ENCODE results near the gene LRRC8A.

Gene LRRC8A

DNA sequence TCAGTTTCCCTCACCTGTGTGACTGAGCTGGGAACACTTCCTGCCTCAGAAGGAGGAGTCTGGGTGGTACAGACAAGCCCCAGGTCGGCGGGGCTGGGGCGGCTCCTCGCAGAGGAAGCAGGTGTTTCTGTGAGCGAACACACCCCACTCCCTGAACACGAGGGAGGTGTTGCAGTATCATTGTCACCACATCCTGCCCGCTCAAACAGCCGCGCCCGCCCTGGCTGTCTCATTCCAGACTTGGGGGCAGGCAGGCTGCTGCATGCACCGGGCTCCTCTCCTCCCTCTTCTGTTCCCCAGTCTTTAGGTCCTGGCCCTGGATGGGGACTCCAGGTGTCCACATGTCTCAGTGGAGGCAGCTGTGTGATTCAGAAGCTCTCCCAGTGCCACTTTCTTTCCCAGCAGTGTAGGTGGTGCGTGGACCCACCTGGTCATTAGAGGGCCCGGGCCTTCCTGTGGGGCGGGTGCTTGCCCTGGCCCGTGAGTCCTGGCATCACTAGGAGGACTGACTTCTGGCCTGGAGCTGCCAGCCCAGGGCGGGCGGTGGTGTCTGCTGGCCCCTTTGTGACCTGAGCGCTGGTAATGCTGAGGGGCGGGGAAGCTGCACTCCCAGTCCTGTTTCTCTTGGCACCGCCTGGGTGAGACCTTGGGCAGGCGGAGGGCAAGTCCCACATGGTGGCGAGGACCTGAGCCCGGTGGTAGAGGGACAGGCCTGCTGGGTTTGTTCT lies 20.6 kb downstream of the LRRC8A start:
- DNase-seq: peak; percentile 84

DNA sequence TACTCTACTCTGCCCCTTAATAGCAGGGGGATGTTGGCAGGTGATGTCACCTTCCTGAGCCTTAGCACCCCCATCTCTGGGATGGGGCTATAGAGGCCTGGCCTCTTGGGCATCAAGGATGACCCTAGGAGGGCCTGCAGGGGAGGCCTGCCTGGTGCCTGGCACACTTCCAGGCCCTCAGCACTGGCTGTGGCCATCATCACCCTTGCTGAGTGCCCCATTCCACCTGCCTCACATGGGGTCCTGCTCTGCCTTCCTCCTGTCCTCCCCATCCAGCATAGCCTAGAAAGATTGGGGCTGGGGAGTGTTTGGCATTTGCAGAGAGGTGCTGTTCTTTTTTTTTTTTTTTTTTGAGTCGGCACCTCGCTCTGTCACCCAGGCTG lies 21.1 kb downstream of the LRRC8A start:
- no peak for DNase-seq

DNA sequence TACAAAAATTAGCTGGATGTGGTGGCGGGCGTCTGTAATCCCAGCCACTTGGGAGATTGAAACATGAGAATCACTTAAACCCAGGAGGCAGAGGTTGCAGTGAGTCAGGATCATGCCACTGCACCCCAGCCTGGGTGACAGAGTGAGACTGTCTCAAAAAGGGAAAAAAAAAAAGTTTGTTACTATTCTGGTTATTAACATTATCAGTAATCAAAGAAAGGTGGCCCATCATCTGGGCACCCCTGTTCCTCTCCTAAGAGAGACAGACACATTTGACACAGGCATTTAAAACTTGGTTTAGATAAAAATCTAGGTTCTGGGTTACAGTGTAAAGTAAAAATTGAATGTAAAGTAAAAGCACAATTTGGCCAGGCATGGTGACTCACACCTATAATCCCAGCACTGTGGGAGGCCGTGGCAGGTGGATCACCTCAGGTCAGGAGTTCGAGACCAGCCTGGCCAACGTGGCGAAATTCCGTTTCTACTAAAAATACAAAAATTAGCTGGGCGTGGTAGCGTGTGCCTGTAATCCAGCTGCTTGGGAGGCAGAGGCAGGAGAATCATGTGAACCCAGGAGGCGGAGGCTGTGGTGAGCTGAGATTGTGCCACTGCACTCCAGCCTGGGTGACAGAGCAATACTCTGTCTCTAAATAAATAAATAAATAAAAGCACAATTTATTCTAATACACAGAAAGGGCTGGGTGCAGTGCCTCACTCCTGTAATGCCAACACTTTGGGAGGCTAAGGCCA lies 22.1 kb downstream of the LRRC8A start:
- no peak for DNase-seq

DNA sequence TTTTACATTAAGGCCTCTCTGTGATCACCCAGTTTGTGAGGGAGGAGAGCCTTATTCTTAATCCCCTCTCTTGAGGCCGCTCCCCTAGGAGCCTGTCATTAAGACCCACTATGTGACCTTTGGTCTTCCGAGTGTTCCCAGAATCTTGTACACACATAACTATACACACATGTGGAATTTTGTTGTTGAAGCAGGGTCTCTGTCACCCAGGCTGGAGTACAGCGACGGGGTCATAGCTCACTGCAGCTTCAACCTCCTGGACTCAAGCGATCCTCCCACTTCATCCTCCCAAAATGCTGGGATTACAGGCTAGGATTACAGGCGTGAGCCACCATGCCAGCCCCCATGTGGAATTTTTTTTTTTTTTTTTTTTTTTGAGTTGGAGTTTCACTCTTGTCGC lies 24.0 kb downstream of the LRRC8A start:
- DNase-seq: no peak

DNA sequence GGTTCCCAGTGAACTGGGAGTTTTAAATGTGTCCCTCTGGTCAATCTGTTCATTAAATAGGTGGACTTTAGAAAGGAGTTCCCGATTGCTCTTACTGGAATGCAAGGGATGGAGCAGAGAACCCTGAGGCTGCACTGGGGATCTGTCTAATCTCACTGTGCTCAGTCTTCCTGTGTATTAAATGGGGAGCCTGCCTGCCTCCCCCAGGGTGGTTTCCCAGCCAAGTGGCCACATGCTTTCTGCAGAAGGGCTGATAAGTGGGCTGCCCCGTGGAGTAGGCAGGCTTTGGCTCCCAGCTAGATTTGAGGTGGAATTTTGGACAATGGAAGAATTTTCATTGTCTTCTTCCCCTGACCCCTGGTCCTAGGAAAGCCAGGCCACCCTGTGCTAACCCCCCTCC lies 24.8 kb downstream of the LRRC8A start:
- DNase-seq: no peak

- DNase-seq: no peak
Measured at GRCh38 chr9:128908372-128908771, 26.4 kb downstream of the LRRC8A start.

GRCh38 chr9:128909859-128910258 lies 27.9 kb downstream of the LRRC8A start:
- DNase-seq: no peak

GRCh38 chr9:128910906-128911305 lies 29.0 kb downstream of the LRRC8A start:
- DNase-seq: no peak

DNA sequence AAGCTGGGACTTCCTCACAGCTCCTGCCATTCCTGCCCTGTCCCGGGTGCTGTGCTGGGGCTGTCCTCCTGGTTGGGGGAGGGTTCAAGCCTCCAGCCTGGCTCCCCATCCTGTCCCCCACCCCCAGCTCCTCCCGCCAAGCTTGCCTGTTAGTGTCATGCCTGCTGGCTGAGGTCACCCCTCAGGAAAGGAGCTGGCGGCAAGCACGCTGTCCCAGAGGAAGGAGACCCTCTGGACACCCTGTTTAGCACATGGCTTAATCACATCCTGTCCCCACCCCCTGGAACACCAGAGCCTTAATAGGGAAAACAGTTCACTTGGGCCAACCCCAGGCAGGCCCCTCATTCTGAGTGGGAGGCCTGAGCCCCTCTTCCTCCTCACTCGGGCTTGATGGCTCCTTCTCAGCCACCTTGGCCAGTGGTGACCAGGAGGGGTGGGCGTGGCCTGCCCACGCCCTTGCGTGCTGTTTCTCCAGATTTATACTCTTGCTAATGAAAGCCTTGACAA lies 29.6 kb downstream of the LRRC8A start:
- DNase-seq: no peak

DNA sequence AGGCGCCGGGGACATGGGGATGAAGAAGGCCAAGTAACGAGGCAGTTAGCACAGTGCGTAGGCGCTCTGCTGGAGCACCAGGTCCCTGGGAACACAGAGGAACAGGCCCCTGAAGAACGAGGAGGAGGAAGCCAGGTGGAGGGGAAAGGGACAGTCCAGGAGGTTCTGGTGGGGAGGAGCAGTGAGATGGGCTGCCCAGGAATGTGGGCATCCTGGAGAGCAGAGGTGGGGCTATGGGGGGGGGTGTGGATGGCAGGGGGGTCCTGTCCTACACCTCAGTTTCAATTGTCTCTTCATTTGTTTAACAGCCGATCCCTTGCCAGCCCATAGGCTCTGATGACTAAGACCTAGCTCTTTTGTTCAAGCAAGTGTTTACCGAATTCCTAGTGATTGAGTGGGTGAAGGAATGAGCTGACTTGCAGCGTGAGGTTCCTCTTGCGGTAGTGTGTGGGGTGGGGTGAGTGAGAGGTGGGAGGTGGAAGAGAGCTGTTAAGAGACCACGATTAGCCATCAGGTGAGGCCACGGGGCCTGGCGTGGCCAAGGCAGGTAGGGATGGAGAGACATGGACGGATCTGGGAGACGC lies 30.4 kb downstream of the LRRC8A start:
- peak; percentile 24 for DNase-seq

- no peak for DNase-seq
Measured at GRCh38 chr9:128913048-128913900, 31.3 kb downstream of the LRRC8A start.

DNA sequence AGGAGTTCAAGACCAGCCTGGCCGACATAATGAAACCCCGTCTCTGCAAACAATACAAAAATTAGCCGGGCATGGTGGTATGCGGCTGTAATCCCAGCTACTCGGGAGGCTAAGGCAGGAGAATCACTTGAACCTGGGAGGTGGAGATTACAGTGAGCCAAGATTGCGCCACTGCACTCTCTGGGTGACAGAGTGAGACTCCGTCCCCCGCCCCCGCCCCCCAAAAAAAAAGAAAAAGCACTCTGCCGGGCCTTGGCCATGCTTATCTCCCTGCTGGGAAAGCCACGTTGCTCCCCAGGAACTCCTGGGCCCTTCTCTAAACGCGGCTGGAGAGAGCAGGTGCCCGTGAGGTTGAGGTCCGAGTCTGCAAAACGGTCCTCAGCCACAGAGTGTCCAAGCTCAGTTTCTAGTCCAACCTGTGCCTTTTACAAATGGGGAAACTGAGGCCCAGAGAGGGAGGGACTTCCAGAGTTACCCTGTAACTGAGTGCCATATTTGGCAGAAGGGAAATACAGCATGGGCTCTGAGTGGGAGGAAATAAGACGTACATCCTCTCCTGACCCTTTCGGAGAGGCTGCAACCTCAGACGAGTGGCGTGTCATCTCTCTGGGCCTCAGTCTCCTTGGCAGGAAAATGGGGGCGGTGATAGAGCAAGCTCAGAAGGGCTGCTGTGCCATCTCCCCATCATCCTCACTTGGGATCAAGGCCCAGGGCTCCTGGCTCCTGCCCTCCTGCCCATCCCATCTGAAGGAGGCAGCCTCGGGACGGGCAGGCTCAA lies 32.3 kb downstream of the LRRC8A start:
- DNase-seq: no peak

GRCh38 chr9:128916204-128916603 lies 34.3 kb downstream of the LRRC8A start:
- no peak for DNase-seq

DNA sequence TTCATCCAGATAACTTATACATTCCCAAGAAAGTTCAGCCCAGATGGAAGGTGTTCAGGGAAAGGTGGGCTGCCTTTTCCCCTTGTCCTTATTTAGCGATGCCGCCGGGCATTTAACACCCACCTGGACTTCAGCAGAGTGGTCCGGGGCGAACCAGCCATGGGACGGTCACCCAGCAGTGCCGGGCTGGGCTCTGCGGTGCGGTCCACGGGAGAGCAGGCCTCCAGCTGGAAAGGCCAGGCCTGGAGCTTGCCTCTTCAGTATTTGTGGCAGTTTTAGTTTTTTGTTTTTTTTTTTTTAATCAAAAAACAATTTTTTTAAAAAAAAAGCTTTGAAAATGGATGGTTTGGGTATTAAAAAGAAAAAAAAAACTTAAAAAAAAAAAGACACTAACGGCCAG lies 34.8 kb downstream of the LRRC8A start:
- DNase-seq: no peak

DNA sequence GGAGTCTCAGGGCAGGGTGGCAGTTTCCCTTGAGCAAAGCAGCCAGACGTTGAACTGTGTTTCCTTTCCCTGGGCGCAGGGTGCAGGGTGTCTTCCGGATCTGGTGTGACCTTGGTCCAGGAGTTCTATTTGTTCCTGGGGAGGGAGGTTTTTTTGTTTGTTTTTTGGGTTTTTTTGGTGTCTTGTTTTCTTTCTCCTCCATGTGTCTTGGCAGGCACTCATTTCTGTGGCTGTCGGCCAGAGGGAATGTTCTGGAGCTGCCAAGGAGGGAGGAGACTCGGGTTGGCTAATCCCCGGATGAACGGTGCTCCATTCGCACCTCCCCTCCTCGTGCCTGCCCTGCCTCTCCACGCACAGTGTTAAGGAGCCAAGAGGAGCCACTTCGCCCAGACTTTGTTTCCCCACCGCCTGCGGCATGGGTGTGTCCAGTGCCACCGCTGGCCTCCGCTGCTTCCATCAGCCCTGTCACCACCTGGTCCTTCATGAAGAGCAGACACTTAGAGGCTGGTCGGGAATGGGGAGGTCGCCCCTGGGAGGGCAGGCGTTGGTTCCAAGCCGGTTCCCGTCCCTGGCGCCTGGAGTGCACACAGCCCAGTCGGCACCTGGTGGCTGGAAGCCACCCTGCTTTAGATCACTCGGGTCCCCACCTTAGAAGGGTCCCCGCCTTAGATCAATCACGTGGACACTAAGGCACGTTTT lies 35.4 kb downstream of the LRRC8A start:
- DNase-seq: no peak

DNA sequence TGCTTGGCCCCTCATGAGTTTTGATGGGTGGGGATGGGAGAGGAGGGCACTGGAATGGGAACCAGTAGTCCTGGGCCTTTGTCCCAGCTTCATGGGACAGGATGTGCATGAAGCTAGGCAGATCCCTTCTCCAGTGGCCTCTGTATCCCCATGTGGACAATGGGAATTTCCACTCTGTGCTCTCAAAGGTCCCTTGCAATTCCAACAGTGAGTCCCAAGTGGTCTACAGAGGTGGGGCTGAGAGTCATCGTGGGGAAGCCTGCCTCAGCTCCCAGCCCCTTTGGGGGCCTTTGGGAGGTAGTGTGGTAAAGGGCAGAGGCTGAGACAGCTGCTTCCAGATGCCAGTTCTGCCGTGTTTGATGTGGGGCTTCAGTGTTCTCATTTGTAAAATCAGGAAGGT lies 37.0 kb downstream of the LRRC8A start:
- DNase-seq: no peak

GRCh38 chr9:128919402-128920089 lies 37.6 kb downstream of the LRRC8A start:
- no peak for DNase-seq

GRCh38 chr9:128920381-128921058 lies 38.6 kb downstream of the LRRC8A start, which contains the start of gene PHYHD1:
Gene PHYHD1 (plus strand): TSS chr9:128920982. CDS start chr9:128922324, 1,342 bp downstream.
- no peak for DNase-seq

DNA sequence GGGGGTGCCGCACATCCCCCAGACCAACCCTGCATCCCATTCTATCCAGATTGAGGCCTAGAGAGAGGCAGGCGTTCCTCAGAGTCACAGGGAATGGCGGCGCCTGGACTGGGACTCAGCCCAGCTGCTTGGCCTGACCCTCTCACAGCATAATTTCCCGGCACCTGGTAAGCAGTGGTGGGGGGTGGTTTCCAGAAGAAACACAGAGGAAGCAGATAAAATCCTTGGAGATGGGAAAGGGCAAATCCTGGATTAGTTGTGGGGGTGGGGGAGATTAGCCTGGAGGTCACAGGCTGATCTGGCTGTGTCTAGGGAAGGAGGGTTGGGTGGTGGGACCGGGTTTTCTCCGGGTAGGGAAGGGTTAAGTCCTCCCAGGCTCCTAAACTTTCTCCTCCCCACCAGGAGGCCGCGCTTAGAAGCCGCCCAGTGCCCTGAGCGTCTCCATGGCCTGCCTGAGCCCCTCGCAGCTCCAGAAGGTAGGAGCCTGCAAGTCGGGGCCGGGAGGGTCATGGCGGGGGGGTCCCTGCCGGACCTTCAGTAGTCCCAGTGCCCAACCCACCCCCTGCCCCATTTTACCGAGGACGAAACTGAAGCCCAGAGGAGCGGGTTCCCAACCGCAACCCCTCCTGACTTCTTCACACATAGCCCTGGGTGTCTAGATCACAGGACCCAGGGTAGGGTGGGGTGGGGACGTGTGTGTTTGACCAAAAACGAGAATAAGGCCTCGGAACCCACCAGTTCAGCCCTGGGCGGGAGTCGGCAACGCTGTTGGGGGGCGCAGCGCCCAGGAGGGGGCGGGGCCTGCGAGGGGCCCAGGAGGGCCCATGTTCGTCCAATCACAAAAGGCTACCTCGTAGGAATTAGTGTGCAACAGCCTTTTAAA lies 40.2 kb downstream of the LRRC8A start:
- no peak for DNase-seq
